H1 (cell line): Measurements from ENCODE around the gene MSL3B.

Experiments
- CTCF ChIP-seq, 3 experiments: IDR thresholded peaks; 1 replicate in 2 of 3; 2 replicates in 1 of 3; pipeline versions ENCODE4 v1.5.1 to v1.6.1; 2011; ENCODE audit warnings: low read length in 3 of 3, mild to moderate bottlenecking in 3 of 3, inconsistent platforms in 2 of 3, low read depth in 1 of 3, moderate library complexity in 1 of 3; ENCODE audit not compliant: insufficient read depth in 1 of 3; ENCODE audit errors: control extremely low read depth in 1 of 3
- E2F6 ChIP-seq: IDR thresholded peaks from 2 replicates; pipeline ENCODE4 v1.6.1; 2012; ENCODE audit warnings: inconsistent platforms
- EZH2 ChIP-seq: fragments of 200-600 bp; sonication (generic); IDR thresholded peaks from 2 replicates; pipeline ENCODE4 v1.7.1; 2012; ENCODE audit warnings: low read depth, mild to moderate bottlenecking, moderate library complexity, low read length, inconsistent platforms; ENCODE audit not compliant: severe bottlenecking
- POLR2A ChIP-seq, 2 experiments: IDR thresholded peaks; 1 replicate in 1 of 2; 2 replicates in 1 of 2; pipeline ENCODE4 v1.6.1; 2011; ENCODE audit warnings: low read depth in 2 of 2, low read length in 2 of 2, mild to moderate bottlenecking in 2 of 2; ENCODE audit errors: control extremely low read depth in 1 of 2

DNA sequence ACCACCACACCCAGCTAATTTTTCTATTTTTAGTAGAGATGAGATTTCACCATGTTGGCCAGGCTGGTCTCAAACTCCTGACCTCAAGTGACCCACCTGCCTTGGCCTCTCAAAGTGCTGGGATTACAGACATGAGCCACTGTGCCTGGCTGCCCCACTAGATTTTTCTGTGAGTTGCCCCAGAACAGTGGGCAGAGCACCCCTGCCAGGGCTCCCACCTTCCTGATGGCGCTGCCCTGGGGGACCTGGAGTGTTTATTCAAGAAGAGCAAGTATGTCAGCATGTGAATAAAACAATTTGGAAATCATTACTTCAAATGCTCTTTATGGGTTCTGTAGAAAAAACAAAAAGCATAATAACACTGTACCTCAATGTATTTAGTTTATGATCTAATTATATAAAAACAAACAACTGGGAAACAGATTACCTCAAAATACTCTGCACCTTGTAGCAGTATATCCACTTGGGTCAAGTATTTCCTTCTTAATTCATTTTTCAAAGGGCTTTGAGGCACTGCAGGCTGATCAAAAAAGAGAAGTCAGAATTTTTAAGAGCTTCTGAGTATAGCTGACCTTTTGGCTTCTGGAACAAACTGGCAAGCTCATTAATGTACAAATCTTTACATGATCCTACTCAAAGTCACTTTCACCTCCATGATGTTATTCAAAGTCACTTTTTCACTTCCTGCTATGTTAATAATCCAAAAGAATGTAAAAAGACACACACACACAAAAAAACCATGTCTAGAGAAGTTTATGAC lies 22.7 kb downstream of the MSL3B start:
- TF ChIP-seq E2F6 (no peak), EZH2 (no peak), CTCF (IDR thresholded peaks at IDR 0.05; ENCODE audit: control extremely low read depth in 1 of 3, insufficient read depth in 1 of 3, low read depth in 1 of 3, low read length in 3 of 3) (no peak), POLR2A (IDR thresholded peaks at IDR 0.05; ENCODE audit: control extremely low read depth in 1 of 2, low read depth in 2 of 2, low read length in 2 of 2) (no peak)
